CD14-positive monocyte (primary cell): ENCODE measurements around the gene MBD5. TPM values are rescaled to one million over a fixed set of nuclear protein-coding genes. Genes with fewer than 3 reads are reported as not detected.

ENCODE experiments used
- DNase-seq, 3 donors: peaks; one replicate each; pipeline ENCODE4 v3.0.0-alpha.2; 2011 to 2022
- H2AFZ ChIP-seq: 2 replicates; pipeline ENCODE4 v1.6.0; 2012; ENCODE audit warnings: mild to moderate bottlenecking, low read depth, low read length, inconsistent platforms; ENCODE audit not compliant: insufficient read depth, poor library complexity, severe bottlenecking
- H3K27ac ChIP-seq, 2 donors: 1 replicate in 1 of 2; 2 replicates in 1 of 2; pipeline ENCODE4 v1.5.1; 2012 to 2013; ENCODE audit warnings: low read length in 2 of 2, control low read depth in 1 of 2, inconsistent platforms in 1 of 2, low read depth in 1 of 2, mild to moderate bottlenecking in 1 of 2
- H3K27me3 ChIP-seq, 2 donors: one replicate each; pipeline versions ENCODE4 v1.6.0 to v1.6.1; 2011 to 2013; ENCODE audit warnings: low read length in 2 of 2; ENCODE audit not compliant: control insufficient read depth in 2 of 2, insufficient read depth in 2 of 2
- H3K36me3 ChIP-seq, 2 donors: replicated peaks in 1 of 2; 1 replicate in 1 of 2; 2 replicates in 1 of 2; pipeline versions ENCODE4 v1.5.1 to v1.6.1; 2012 to 2013; ENCODE audit warnings: low read length in 2 of 2, control low read depth in 1 of 2, inconsistent platforms in 1 of 2, mild to moderate bottlenecking in 1 of 2; ENCODE audit not compliant: insufficient read depth in 2 of 2, control insufficient read depth in 1 of 2
- H3K4me1 ChIP-seq, 2 donors: 1 replicate in 1 of 2; 2 replicates in 1 of 2; pipeline versions ENCODE4 v1.5.1 to v1.6.1; 2012 to 2013; ENCODE audit warnings: low read length in 2 of 2, control low read depth in 1 of 2, inconsistent platforms in 1 of 2, mild to moderate bottlenecking in 1 of 2, moderate library complexity in 1 of 2; ENCODE audit not compliant: insufficient read depth in 2 of 2, control insufficient read depth in 1 of 2
- H3K4me2 ChIP-seq: replicated peaks from 2 replicates; pipeline ENCODE3; 2012; ENCODE audit warnings: low read length, moderate library complexity, mild to moderate bottlenecking; ENCODE audit not compliant: poor library complexity, severe bottlenecking; ENCODE audit errors: extremely low read depth
- H3K4me3 ChIP-seq, 3 experiments: fragments of 200-600 bp in 1 of 3; sonication (generic) in 1 of 3; replicated peaks in 1 of 3; 1 replicate in 2 of 3; 2 replicates in 1 of 3; pipeline ENCODE4 v1.5.1; 2011 to 2013; ENCODE audit warnings: low read length in 3 of 3, mild to moderate bottlenecking in 3 of 3, control low read depth in 2 of 3, low read depth in 2 of 3, inconsistent platforms in 1 of 3, moderate library complexity in 1 of 3
- H3K79me2 ChIP-seq: 2 replicates; pipeline ENCODE4 v1.6.0; 2012; ENCODE audit warnings: mild to moderate bottlenecking, control low read depth, inconsistent platforms, low read length, moderate library complexity; ENCODE audit not compliant: insufficient read depth
- H3K9ac ChIP-seq: 2 replicates; pipeline ENCODE4 v1.6.0; 2017; ENCODE audit warnings: low read length, mild to moderate bottlenecking; ENCODE audit not compliant: insufficient read depth, poor library complexity, severe bottlenecking
- H3K9me3 ChIP-seq, 2 donors: replicated peaks in 1 of 2; 1 replicate in 1 of 2; 2 replicates in 1 of 2; pipeline versions ENCODE4 v1.5.1 to v1.6.1; 2012 to 2013; ENCODE audit warnings: low read length in 2 of 2, control low read depth in 1 of 2; ENCODE audit not compliant: control insufficient read depth in 1 of 2, insufficient read depth in 1 of 2
- H4K20me1 ChIP-seq: 2 replicates; pipeline ENCODE4 v1.6.0; 2012; ENCODE audit warnings: mild to moderate bottlenecking, low read length, control low read depth, moderate library complexity; ENCODE audit not compliant: insufficient read depth
- H3K27ac Mint-ChIP-seq, 7 donors: one replicate each; pipeline ENCODE4 v1.8.0; 2020; ENCODE audit warnings: mild to moderate bottlenecking in 7 of 7, mixed read lengths in 7 of 7, moderate library complexity in 6 of 7, inconsistent platforms in 2 of 7
- H3K27me3 Mint-ChIP-seq, 3 donors: one replicate each; pipeline ENCODE4 v1.8.0; 2021 to 2022; ENCODE audit warnings: low read depth in 3 of 3, mild to moderate bottlenecking in 3 of 3, mixed read lengths in 3 of 3, moderate library complexity in 3 of 3, inconsistent platforms in 1 of 3
- H3K36me3 Mint-ChIP-seq, 2 donors: one replicate each; pipeline ENCODE4 v1.8.0; 2020; ENCODE audit warnings: mixed read lengths in 2 of 2, inconsistent platforms in 1 of 2, mild to moderate bottlenecking in 1 of 2
- H3K4me1 Mint-ChIP-seq: one replicate; pipeline ENCODE4 v1.8.0; 2020; ENCODE audit warnings: mild to moderate bottlenecking, mixed read lengths
- H3K4me3 Mint-ChIP-seq, 2 donors: one replicate each; pipeline ENCODE4 v1.8.0; 2020; ENCODE audit warnings: mild to moderate bottlenecking in 2 of 2, mixed read lengths in 2 of 2, moderate library complexity in 1 of 2
- H3K9me3 Mint-ChIP-seq, 7 donors: one replicate each; pipeline ENCODE4 v1.8.0; 2020 to 2022; ENCODE audit warnings: mixed read lengths in 7 of 7, mild to moderate bottlenecking in 6 of 7, moderate library complexity in 6 of 7, inconsistent platforms in 2 of 7
- WGBS: methylation state at CpG from one replicate; pipeline ENCODE4 v1.1.5; 2013; ENCODE audit warnings: missing lambda C conversion rate; ENCODE audit not compliant: insufficient coverage; 5-methylcytosine and 5-hydroxymethylcytosine counted together
- intact Hi-C, 2 donors: fragments of 100-400 bp; cut with micrococcal nuclease; formaldehyde crosslinking; loops; one replicate each; pipeline versions ENCODE4 v1.15.0 to v1.15.1; 2023
- polyA plus RNA-seq, 3 donors: library from polyadenylated mRNA; depleted of rRNA in 1 of 3; unstranded in 2 of 3; stranded (reverse) in 1 of 3; fragments of 300-500 nt in 2 of 3; fragments of >200 nt in 1 of 3; fragmentation: Illumina TruSeq in 2 of 3; gene quantifications; 1 replicate in 2 of 3; 2 replicates in 1 of 3; pipeline ENCODE4 v1.2.3, GENCODE V29; 2012 to 2021
- TF ChIP-seq, protein P1 (sequence below): fragments of 200-600 bp; IDR thresholded peaks from one replicate; pipeline ENCODE4 v1.8.0; 2022; ENCODE audit warnings: antibody characterized with exemption, mild to moderate bottlenecking

The MBD5 gene
- polyA plus RNA-seq, 3 donors: 2.3 to 5.7 (median 3.5) TPM

DNA sequence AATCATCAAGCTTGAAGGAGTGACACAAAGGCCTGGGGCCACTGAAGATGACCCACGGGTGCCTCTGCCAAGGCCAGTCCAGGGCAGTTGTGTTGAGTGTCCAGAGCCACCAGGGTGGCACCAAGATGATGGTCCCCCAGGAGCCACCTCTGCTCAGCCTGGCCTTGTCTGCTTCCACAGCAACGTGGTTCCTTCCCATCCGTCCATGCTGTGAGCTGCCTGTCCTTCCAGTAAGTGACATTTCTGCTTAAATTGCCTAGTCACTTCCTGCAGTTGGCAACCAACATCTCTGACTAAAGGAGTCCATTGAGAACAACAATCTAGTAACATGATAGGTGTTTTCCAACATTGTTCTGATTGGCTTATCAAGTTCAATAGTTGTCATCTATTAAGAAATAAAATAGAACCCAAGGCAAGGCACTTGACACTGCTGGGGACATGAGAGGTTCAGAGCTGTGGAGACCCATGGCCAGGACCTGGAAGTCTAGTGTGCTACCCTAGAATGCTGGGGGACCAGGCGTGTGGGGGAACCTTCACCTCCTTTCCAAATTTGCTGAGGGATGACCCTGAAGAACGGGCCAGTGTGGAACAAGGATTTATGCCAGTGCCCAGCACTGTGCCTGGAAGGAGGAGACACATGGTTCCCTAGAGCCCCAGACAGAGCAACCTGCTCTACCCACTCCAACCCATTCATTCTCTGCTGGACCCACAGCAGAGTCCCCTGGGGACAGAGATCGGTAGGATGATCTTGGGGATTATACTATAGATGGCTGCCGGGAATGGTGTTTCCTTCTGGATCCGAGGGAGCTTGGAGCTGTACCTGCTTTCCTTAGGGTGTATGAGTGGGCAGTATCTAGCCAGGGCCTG, 524.7 kb downstream of the MBD5 start:
- Mint-ChIP-seq H3K27me3 (peaks cover 1 to 17% (median 11%) of the 10 kb centered on the region in 3 donors), H3K27ac (peak overlapping the region; percentile 73 to 95 (median 87)), H3K4me3 (peak overlapping the region in 1 of 2 donors; percentile 46), H3K36me3 (peaks cover 0 to 8% of the 10 kb centered on the region in 2 donors), H3K4me1 (peaks cover 47% of the 10 kb centered on the region), H3K9me3 (peaks cover 0 to 7% (median 0%) of the 10 kb centered on the region in 7 donors)
- peak; percentile 72 to 89 (median 76) for DNase-seq
- Histone ChIP-seq H3K27ac (peak overlapping the region; percentile 66 to 83), H3K9me3 (no peaks in the 10 kb centered on the region), H3K27me3 (no peaks in the 10 kb centered on the region), H3K4me1 (peaks cover 30 to 32% of the 10 kb centered on the region in 2 donors), H4K20me1 (no peaks in the 10 kb centered on the region), H3K4me2 (peak overlapping the region; percentile 40), H3K4me3 (peak overlapping the region in 1 of 3 experiments; percentile 24), H2AFZ (no peak overlapping the region), H3K9ac (no peak overlapping the region), H3K36me3 (no peaks in the 10 kb centered on the region), H3K79me2 (no peaks in the 10 kb centered on the region)
- 65% methylated on average over 2 of the region's 8 CpGs for WGBS
- intact Hi-C loops: no loop called here
- TF ChIP-seq, protein P1, sequence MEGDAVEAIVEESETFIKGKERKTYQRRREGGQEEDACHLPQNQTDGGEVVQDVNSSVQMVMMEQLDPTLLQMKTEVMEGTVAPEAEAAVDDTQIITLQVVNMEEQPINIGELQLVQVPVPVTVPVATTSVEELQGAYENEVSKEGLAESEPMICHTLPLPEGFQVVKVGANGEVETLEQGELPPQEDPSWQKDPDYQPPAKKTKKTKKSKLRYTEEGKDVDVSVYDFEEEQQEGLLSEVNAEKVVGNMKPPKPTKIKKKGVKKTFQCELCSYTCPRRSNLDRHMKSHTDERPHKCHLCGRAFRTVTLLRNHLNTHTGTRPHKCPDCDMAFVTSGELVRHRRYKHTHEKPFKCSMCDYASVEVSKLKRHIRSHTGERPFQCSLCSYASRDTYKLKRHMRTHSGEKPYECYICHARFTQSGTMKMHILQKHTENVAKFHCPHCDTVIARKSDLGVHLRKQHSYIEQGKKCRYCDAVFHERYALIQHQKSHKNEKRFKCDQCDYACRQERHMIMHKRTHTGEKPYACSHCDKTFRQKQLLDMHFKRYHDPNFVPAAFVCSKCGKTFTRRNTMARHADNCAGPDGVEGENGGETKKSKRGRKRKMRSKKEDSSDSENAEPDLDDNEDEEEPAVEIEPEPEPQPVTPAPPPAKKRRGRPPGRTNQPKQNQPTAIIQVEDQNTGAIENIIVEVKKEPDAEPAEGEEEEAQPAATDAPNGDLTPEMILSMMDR: no peak

- TF ChIP-seq, protein P1: no peak
- Histone ChIP-seq H3K4me2 (peak overlapping the region; percentile 40), H3K4me3 (peak overlapping the region in 1 of 3 experiments; percentile 24), H3K4me1 (peaks cover 27 to 28% of the 10 kb centered on the region in 2 donors), H3K36me3 (no peaks in the 10 kb centered on the region), H3K9ac (no peak overlapping the region), H3K27ac (peak overlapping the region; percentile 66 to 83), H3K9me3 (no peaks in the 10 kb centered on the region), H3K27me3 (no peaks in the 10 kb centered on the region), H3K79me2 (no peaks in the 10 kb centered on the region), H2AFZ (no peak overlapping the region), H4K20me1 (no peaks in the 10 kb centered on the region)
- H3K9me3 Mint-ChIP-seq: peaks cover 0 to 5% (median 0%) of the 10 kb centered on the region in 7 donors
- H3K27ac Mint-ChIP-seq: peak overlapping the region; percentile 73 to 95 (median 87)
- peak; percentile 48 to 79 (median 62) for DNase-seq
- peaks cover 42% of the 10 kb centered on the region for H3K4me1 Mint-ChIP-seq
- intact Hi-C loops: no loop called here
- WGBS: 0% methylated on average over 1 of the region's 1 CpG
- H3K4me3 Mint-ChIP-seq: peak overlapping the region; percentile 2 to 46
- H3K27me3 Mint-ChIP-seq: peaks cover 1 to 14% (median 11%) of the 10 kb centered on the region in 3 donors
- peaks cover 0 to 3% of the 10 kb centered on the region in 2 donors for H3K36me3 Mint-ChIP-seq
Observed at GRCh38 chr2:148546270-148546669, 525.4 kb downstream of the MBD5 start.
